ENCODE data around the gene NUDT1. TPM values are rescaled to one million over a fixed set of nuclear protein-coding genes. Genes with fewer than 3 reads are reported as not detected.

Gene NUDT1
- total RNA-seq, 1 experiment from 2014 or later, result 47.4 TPM

DNA sequence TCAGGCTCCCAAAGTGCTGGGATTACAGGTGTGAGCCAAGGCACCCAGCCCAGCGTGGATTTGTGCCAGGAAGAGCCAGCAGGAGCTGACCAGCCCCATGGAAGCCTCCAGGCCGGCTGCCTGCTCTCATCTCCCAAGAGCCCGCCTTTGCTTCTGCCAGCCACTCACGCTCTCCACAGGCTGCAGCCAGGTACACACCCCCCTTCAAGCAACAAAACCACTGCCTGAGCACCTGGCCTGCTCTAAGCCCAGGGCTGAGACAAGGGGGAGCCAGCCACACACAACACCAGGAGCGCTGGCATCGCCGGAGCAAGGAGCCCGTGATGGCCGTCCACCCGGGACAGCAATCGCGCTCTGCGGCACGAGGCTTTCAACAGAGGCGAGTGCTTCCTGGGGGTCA is 43.8 kb upstream of the NUDT1 start:
- H3K27ac ChIP-seq (ENCODE audit: low read depth, low read length), result no peak overlapping the region
- DNase-seq (ENCODE audit: low read depth, low spot score), result no peak
- peaks cover 8% of the 10 kb centered on the region for H3K79me2 ChIP-seq (ENCODE audit: insufficient read depth, low read length)
- ChIA-PET CTCF (no interaction called here), POLR2A (no interaction called here), RAD21 (ENCODE audit: low non-redundant PET in 1 of 2, low total read pairs in 2 of 2, uncharacterized antibody in 2 of 2, unreplicated experiment in 2 of 2) (no interaction called here)
- no peak overlapping the region for H3K4me2 ChIP-seq (ENCODE audit: low read length)
- H3K9me2 ChIP-seq (ENCODE audit: insufficient read depth), result no peaks in the 10 kb centered on the region
- intact Hi-C loops (cut with micrococcal nuclease), result no loop called here
- peaks cover 3 to 28% of the 10 kb centered on the region in 2 experiments for H3K36me3 ChIP-seq (ENCODE audit: control insufficient read depth in 1 of 2, insufficient read depth in 2 of 2, low read length in 2 of 2)
- TF ChIP-seq ELF1 (IDR thresholded peaks at IDR 0.05; ENCODE audit: borderline replicate concordance, low read depth), result no peak
- no peak for TF ChIP-seq ZNF274 (IDR thresholded peaks at IDR 0.05; ENCODE audit: low read depth, low read length)
- no peak for TF ChIP-seq EZH2 (IDR thresholded peaks at IDR 0.05)
- no peak for TF ChIP-seq SP1 (IDR thresholded peaks at IDR 0.05; ENCODE audit: low read depth)
- TF ChIP-seq, protein P1, sequence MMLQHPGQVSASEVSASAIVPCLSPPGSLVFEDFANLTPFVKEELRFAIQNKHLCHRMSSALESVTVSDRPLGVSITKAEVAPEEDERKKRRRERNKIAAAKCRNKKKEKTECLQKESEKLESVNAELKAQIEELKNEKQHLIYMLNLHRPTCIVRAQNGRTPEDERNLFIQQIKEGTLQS (IDR thresholded peaks at IDR 0.05), result no peak
- TF ChIP-seq CBX3 (IDR thresholded peaks at IDR 0.05; ENCODE audit: low read depth), result no peak
- TF ChIP-seq, protein P2, sequence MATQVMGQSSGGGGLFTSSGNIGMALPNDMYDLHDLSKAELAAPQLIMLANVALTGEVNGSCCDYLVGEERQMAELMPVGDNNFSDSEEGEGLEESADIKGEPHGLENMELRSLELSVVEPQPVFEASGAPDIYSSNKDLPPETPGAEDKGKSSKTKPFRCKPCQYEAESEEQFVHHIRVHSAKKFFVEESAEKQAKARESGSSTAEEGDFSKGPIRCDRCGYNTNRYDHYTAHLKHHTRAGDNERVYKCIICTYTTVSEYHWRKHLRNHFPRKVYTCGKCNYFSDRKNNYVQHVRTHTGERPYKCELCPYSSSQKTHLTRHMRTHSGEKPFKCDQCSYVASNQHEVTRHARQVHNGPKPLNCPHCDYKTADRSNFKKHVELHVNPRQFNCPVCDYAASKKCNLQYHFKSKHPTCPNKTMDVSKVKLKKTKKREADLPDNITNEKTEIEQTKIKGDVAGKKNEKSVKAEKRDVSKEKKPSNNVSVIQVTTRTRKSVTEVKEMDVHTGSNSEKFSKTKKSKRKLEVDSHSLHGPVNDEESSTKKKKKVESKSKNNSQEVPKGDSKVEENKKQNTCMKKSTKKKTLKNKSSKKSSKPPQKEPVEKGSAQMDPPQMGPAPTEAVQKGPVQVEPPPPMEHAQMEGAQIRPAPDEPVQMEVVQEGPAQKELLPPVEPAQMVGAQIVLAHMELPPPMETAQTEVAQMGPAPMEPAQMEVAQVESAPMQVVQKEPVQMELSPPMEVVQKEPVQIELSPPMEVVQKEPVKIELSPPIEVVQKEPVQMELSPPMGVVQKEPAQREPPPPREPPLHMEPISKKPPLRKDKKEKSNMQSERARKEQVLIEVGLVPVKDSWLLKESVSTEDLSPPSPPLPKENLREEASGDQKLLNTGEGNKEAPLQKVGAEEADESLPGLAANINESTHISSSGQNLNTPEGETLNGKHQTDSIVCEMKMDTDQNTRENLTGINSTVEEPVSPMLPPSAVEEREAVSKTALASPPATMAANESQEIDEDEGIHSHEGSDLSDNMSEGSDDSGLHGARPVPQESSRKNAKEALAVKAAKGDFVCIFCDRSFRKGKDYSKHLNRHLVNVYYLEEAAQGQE (IDR thresholded peaks at IDR 0.05; ENCODE audit: low read depth), result no peak
- no TSS peak for BruUV-seq (replicated peaks)
- H3K27me3 ChIP-seq (ENCODE audit: insufficient read depth, low read length), result no peaks in the 10 kb centered on the region
- no peak overlapping the region for H2AFZ ChIP-seq (ENCODE audit: low read depth, low read length, poor library complexity, severe bottlenecking)
- no peak for ATAC-seq
- H3K4me3 ChIP-seq (replicated peaks in 1 of 2; ENCODE audit: low read depth in 1 of 2, low read length in 2 of 2), result no peak overlapping the region
- H3K4me1 ChIP-seq (ENCODE audit: control insufficient read depth in 1 of 2, insufficient read depth in 2 of 2, low read length in 2 of 2), result no peaks in the 10 kb centered on the region
- peaks cover 0 to 11% of the 10 kb centered on the region in 2 experiments; a peak in 2 of 4 replicates for H3K9me3 ChIP-seq (ENCODE audit: control insufficient read depth in 1 of 2, insufficient read depth in 1 of 2, low read depth in 1 of 2, low read length in 2 of 2)
- no peaks in the 10 kb centered on the region for H4K20me1 ChIP-seq (ENCODE audit: insufficient read depth)
- H3K9ac ChIP-seq (ENCODE audit: low read length), result no peak overlapping the region
